Measurements from ENCODE around the gene TUBD1. TPM values are rescaled to one million over a fixed set of nuclear protein-coding genes. Genes with fewer than 3 reads are reported as not detected.

Gene TUBD1
- total RNA-seq, 2 donors from 2014 or later: 17.5 to 24.1 TPM

- Mint-ChIP-seq H3K4me3 (no peak overlapping the region), H3K36me3 (ENCODE audit: low read depth) (no peaks in the 10 kb centered on the region), H3K27ac (no peak overlapping the region), H3K4me1 (peaks cover 19% of the 10 kb centered on the region), H3K27me3 (ENCODE audit: insufficient read depth) (no peaks in the 10 kb centered on the region), H3K9me3 (no peaks in the 10 kb centered on the region)
- TF ChIP-seq, protein P1, sequence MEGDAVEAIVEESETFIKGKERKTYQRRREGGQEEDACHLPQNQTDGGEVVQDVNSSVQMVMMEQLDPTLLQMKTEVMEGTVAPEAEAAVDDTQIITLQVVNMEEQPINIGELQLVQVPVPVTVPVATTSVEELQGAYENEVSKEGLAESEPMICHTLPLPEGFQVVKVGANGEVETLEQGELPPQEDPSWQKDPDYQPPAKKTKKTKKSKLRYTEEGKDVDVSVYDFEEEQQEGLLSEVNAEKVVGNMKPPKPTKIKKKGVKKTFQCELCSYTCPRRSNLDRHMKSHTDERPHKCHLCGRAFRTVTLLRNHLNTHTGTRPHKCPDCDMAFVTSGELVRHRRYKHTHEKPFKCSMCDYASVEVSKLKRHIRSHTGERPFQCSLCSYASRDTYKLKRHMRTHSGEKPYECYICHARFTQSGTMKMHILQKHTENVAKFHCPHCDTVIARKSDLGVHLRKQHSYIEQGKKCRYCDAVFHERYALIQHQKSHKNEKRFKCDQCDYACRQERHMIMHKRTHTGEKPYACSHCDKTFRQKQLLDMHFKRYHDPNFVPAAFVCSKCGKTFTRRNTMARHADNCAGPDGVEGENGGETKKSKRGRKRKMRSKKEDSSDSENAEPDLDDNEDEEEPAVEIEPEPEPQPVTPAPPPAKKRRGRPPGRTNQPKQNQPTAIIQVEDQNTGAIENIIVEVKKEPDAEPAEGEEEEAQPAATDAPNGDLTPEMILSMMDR (conservative IDR thresholded peaks at IDR 0.05): no peak
- no peak overlapping the region for H3K9ac ChIP-seq (ENCODE audit: extremely low read depth, low read length, poor library complexity, severe bottlenecking)
- no peaks in the 10 kb centered on the region for H3K36me3 ChIP-seq (ENCODE audit: control insufficient read depth, insufficient read depth, low read length)
- no peak for DNase-seq
- H3K27me3 ChIP-seq (ENCODE audit: control insufficient read depth, insufficient read depth, low read length, poor library complexity, severe bottlenecking): no peaks in the 10 kb centered on the region
- WGBS, 2 experiments (ENCODE audit: insufficient coverage in 1 of 2, insufficient read length in 1 of 2): 81 to 96% methylated on average over 3 to 6 of the region's 6 CpGs
- H3K9me3 ChIP-seq (ENCODE audit: control insufficient read depth, low read length): no peaks in the 10 kb centered on the region
- no peak overlapping the region for H3K27ac ChIP-seq (ENCODE audit: low read depth, low read length)
- no peak overlapping the region for H3K4me3 ChIP-seq (ENCODE audit: low read length)
- H3K4me1 ChIP-seq (ENCODE audit: control insufficient read depth, insufficient read depth, low read length): no peaks in the 10 kb centered on the region
Measured at GRCh38 chr17:59848385-59848668, 44.4 kb downstream of the TUBD1 start.

- H3K27me3 Mint-ChIP-seq (ENCODE audit: insufficient read depth): no peaks in the 10 kb centered on the region
- no peaks in the 10 kb centered on the region for H3K4me1 ChIP-seq (ENCODE audit: control insufficient read depth, insufficient read depth, low read length)
- H3K9me3 ChIP-seq (ENCODE audit: control insufficient read depth, low read length): no peaks in the 10 kb centered on the region
- H3K9me3 Mint-ChIP-seq: no peaks in the 10 kb centered on the region
- H3K27me3 ChIP-seq (ENCODE audit: control insufficient read depth, insufficient read depth, low read length, poor library complexity, severe bottlenecking): no peaks in the 10 kb centered on the region
- H3K36me3 Mint-ChIP-seq (ENCODE audit: low read depth): peaks cover 11% of the 10 kb centered on the region
- peaks cover 19% of the 10 kb centered on the region for H3K4me1 Mint-ChIP-seq
- H3K9ac ChIP-seq (ENCODE audit: extremely low read depth, low read length, poor library complexity, severe bottlenecking): no peak overlapping the region
- peaks cover under 1% of the 10 kb centered on the region for H3K36me3 ChIP-seq (ENCODE audit: control insufficient read depth, insufficient read depth, low read length)
- peak overlapping the region; percentile 23 for H3K27ac Mint-ChIP-seq
- 84 to 87% methylated on average over 7 of the region's 7 CpGs for WGBS, 2 experiments (ENCODE audit: insufficient coverage in 1 of 2, insufficient read length in 1 of 2)
- H3K4me3 Mint-ChIP-seq: no peak overlapping the region
- peak overlapping the region; percentile 1 for H3K27ac ChIP-seq (ENCODE audit: low read depth, low read length)
- peak; percentile 69 for DNase-seq
- TF ChIP-seq, protein P1 (conservative IDR thresholded peaks at IDR 0.05): no peak
- no peak overlapping the region for H3K4me3 ChIP-seq (ENCODE audit: low read length)
Measured at GRCh38 chr17:59846394-59847165, 46.2 kb downstream of the TUBD1 start.

DNA sequence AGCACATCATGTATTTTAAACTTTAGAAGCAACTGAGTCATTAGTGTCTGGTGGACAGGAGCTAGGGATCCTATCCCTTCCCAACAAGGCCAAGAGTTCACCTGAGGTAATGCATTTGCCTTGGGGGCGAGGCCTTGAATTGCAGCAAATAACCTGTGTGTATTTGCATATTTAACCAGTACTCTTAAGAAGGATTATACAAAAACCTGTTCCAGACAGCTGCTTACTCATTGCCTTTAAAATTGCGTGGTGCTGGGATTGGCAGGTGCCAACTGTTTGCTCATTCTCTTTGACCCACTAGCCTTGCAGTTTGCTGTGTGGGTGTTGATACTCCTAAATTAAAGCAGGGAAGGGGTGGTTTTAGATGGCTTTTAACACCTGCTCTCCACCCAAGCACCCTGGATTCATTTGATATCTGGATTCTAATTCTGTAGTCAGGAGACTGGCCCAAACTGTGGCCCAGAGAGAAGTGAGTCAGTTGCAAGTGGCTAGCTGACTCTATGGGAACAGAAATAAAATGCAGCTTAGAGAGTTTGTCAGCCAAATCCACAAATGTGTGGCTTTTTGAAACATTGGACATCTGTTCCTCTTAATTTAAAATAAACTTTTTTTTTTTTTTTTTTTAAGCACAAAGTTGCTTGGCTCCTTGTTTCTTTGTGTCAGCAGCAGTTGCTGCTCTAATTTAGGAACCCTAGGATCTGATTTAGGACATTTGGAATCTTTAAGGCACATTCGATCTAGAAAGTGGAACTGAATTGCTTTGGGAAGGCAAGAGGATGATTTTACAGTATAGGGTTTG, 46.9 kb downstream of the TUBD1 start:
- H3K4me1 ChIP-seq (ENCODE audit: control insufficient read depth, insufficient read depth, low read length): no peaks in the 10 kb centered on the region
- no peak overlapping the region for H3K4me3 Mint-ChIP-seq
- H3K9me3 Mint-ChIP-seq: no peaks in the 10 kb centered on the region
- TF ChIP-seq, protein P1 (conservative IDR thresholded peaks at IDR 0.05): no peak
- no peak overlapping the region for H3K9ac ChIP-seq (ENCODE audit: extremely low read depth, low read length, poor library complexity, severe bottlenecking)
- peaks cover 26% of the 10 kb centered on the region for H3K4me1 Mint-ChIP-seq
- H3K27ac Mint-ChIP-seq: peak overlapping the region; percentile 77
- peak overlapping the region; percentile 7 for H3K27ac ChIP-seq (ENCODE audit: low read depth, low read length)
- 84 to 100% methylated on average over 1 to 3 of the region's 3 CpGs for WGBS, 2 experiments (ENCODE audit: insufficient coverage in 1 of 2, insufficient read length in 1 of 2)
- no peaks in the 10 kb centered on the region for H3K27me3 Mint-ChIP-seq (ENCODE audit: insufficient read depth)
- H3K36me3 Mint-ChIP-seq (ENCODE audit: low read depth): peaks cover 19% of the 10 kb centered on the region
- H3K4me3 ChIP-seq (ENCODE audit: low read length): no peak overlapping the region
- H3K27me3 ChIP-seq (ENCODE audit: control insufficient read depth, insufficient read depth, low read length, poor library complexity, severe bottlenecking): no peaks in the 10 kb centered on the region
- DNase-seq: peak; percentile 70
- no peaks in the 10 kb centered on the region for H3K9me3 ChIP-seq (ENCODE audit: control insufficient read depth, low read length)
- peaks cover 8% of the 10 kb centered on the region for H3K36me3 ChIP-seq (ENCODE audit: control insufficient read depth, insufficient read depth, low read length)

All from endodermal cell (in vitro differentiated cells).